Measurements from ENCODE around the gene FA2H. TPM values are rescaled to one million over a fixed set of nuclear protein-coding genes. Genes with fewer than 3 reads are reported as not detected.

The FA2H gene
- total RNA-seq, 2 donors from 2014 or later, result 0.73 to 1.7 TPM

GRCh38 chr16:74720579-74720978 lies 54.0 kb downstream of the FA2H start:
- Mint-ChIP-seq H3K27me3 (peaks cover 15% of the 10 kb centered on the region), H3K36me3 (ENCODE audit: low read depth) (peaks cover 3% of the 10 kb centered on the region), H3K27ac (no peak overlapping the region), H3K4me3 (no peak overlapping the region), H3K4me1 (peaks cover 4% of the 10 kb centered on the region)
- no peaks in the 10 kb centered on the region for H3K9me3 ChIP-seq (ENCODE audit: control insufficient read depth, low read length, poor library complexity, severe bottlenecking)
- DNase-seq, result no peak
- ATAC-seq, result no peak

- peaks cover 4% of the 10 kb centered on the region for H3K4me1 Mint-ChIP-seq
- H3K4me3 Mint-ChIP-seq, result no peak overlapping the region
- no peak for DNase-seq
- H3K27me3 Mint-ChIP-seq, result peaks cover 8% of the 10 kb centered on the region
- no peak overlapping the region for H3K27ac Mint-ChIP-seq
- H3K9me3 ChIP-seq (ENCODE audit: control insufficient read depth, low read length, poor library complexity, severe bottlenecking), result no peaks in the 10 kb centered on the region
- ATAC-seq, result no peak
- H3K36me3 Mint-ChIP-seq (ENCODE audit: low read depth), result peaks cover 3% of the 10 kb centered on the region
Measured at GRCh38 chr16:74718741-74719610, 55.6 kb downstream of the FA2H start.

GRCh38 chr16:74718140-74718539 lies 56.5 kb downstream of the FA2H start:
- Mint-ChIP-seq H3K27ac (no peak overlapping the region), H3K27me3 (peaks cover 2% of the 10 kb centered on the region), H3K36me3 (ENCODE audit: low read depth) (peaks cover under 1% of the 10 kb centered on the region), H3K4me1 (peaks cover 2% of the 10 kb centered on the region), H3K4me3 (no peak overlapping the region)
- DNase-seq, result no peak
- ATAC-seq, result no peak
- no peaks in the 10 kb centered on the region for H3K9me3 ChIP-seq (ENCODE audit: control insufficient read depth, low read length, poor library complexity, severe bottlenecking)

DNA sequence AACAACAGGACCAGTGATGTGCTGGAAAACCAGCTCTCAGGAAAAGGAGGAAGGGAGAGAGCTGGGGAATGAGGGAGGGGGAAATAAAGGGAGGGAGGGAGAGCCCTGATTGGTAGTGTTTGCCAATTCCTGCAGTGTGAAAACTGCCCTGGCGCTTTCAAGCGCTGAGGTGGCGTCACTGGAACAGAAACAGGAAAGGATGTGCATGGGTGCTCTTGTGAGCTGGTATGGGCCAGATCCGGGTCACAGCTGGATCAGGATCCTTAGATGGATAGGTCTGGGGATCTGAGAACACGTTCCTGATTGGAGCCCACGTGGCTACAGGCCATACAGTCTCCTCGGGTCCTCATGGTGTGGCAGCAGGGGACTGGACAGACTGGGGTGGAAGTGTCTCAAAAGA lies 57.3 kb downstream of the FA2H start:
- H3K9me3 ChIP-seq (ENCODE audit: control insufficient read depth, low read length, poor library complexity, severe bottlenecking), result no peaks in the 10 kb centered on the region
- H3K4me1 Mint-ChIP-seq, result peaks cover 2% of the 10 kb centered on the region
- H3K27ac Mint-ChIP-seq, result no peak overlapping the region
- no peak overlapping the region for H3K4me3 Mint-ChIP-seq
- DNase-seq, result no peak
- ATAC-seq, result no peak
- no peaks in the 10 kb centered on the region for H3K27me3 Mint-ChIP-seq
- H3K36me3 Mint-ChIP-seq (ENCODE audit: low read depth), result no peaks in the 10 kb centered on the region

DNA sequence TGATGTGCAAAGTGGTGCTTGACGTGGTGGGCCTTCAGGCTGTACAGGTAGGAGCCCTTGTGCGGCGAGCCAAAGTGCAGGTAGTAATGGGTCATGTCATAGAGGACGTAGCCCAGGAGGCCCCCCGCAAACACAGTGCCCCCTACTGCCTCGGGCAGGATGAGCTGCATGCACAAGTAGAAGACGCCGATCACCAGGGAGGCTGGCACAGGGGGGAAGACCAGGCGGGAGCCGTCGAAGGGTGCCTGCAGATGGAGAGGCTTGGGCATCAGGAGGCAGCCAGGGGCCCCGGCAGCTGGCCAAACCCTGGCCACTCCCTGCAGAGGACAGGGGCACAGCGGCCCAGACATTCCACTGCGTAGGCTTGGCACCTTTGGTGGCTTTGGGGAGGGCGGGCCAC lies 58.3 kb downstream of the FA2H start:
- no peaks in the 10 kb centered on the region for H3K36me3 Mint-ChIP-seq (ENCODE audit: low read depth)
- H3K9me3 ChIP-seq (ENCODE audit: control insufficient read depth, low read length, poor library complexity, severe bottlenecking), result no peaks in the 10 kb centered on the region
- H3K4me3 Mint-ChIP-seq, result no peak overlapping the region
- H3K4me1 Mint-ChIP-seq, result peaks cover 4% of the 10 kb centered on the region
- H3K27ac Mint-ChIP-seq, result no peak overlapping the region
- H3K27me3 Mint-ChIP-seq, result no peaks in the 10 kb centered on the region
- ATAC-seq (no peak), DNase-seq (no peak)

DNA sequence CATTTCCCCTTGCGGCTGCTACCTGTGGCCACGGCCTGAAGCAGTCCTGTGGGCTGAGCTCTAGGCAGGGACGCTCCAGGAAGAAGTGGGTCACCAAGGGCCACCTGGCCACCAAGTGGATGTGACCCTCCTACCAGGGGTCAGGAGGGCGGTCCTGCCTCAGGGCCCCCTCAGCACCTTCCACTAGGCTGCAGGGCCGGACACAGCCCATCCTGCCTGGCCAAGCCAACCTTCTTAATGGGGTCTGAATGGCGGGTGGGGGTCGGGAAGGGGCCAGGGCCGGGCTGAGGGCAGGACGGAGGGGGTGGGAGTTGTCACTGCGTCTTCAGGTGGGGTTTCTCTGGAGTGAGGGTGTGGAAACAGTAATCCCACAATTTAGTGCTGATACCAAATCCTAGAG lies 60.7 kb downstream of the FA2H start:
- DNase-seq, result no peak
- H3K36me3 Mint-ChIP-seq (ENCODE audit: low read depth), result no peaks in the 10 kb centered on the region
- ATAC-seq, result no peak
- H3K27ac Mint-ChIP-seq, result no peak overlapping the region
- H3K4me3 Mint-ChIP-seq, result no peak overlapping the region
- peaks cover 10% of the 10 kb centered on the region for H3K4me1 Mint-ChIP-seq
- H3K9me3 ChIP-seq (ENCODE audit: control insufficient read depth, low read length, poor library complexity, severe bottlenecking), result no peaks in the 10 kb centered on the region
- H3K27me3 Mint-ChIP-seq, result no peaks in the 10 kb centered on the region

DNA sequence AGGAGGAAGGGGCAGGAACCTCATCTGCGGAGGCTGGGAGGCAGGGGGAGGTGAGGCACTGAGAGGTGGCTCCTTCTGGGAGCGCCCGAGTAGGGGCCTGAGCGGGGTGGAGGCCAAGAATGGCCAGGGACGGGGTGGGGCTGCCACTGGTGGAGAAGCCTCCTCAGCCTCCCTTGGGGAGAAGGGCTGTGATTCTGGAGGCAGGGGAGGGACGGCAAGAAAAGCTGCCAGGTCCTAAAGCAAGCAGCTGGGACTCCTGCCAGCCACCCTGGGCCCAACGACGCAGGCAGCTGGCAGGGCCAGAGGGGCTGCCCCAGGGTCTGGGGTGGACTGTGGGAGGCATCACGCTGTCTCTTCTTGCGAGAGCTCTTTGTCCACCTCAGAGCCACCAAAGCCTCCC lies 61.3 kb downstream of the FA2H start:
- no peaks in the 10 kb centered on the region for H3K36me3 Mint-ChIP-seq (ENCODE audit: low read depth)
- no peaks in the 10 kb centered on the region for H3K27me3 Mint-ChIP-seq
- no peak overlapping the region for H3K27ac Mint-ChIP-seq
- no peak for DNase-seq
- H3K4me1 Mint-ChIP-seq, result peaks cover 10% of the 10 kb centered on the region
- ATAC-seq, result no peak
- no peak overlapping the region for H3K4me3 Mint-ChIP-seq
- no peaks in the 10 kb centered on the region for H3K9me3 ChIP-seq (ENCODE audit: control insufficient read depth, low read length, poor library complexity, severe bottlenecking)

GRCh38 chr16:74711938-74712337 lies 62.7 kb downstream of the FA2H start:
- ATAC-seq (no peak), DNase-seq (no peak)
- Mint-ChIP-seq H3K27me3 (no peaks in the 10 kb centered on the region), H3K36me3 (ENCODE audit: low read depth) (no peaks in the 10 kb centered on the region), H3K27ac (no peak overlapping the region), H3K4me3 (no peak overlapping the region), H3K4me1 (peaks cover 10% of the 10 kb centered on the region)
- H3K9me3 ChIP-seq (ENCODE audit: control insufficient read depth, low read length, poor library complexity, severe bottlenecking), result no peaks in the 10 kb centered on the region

DNA sequence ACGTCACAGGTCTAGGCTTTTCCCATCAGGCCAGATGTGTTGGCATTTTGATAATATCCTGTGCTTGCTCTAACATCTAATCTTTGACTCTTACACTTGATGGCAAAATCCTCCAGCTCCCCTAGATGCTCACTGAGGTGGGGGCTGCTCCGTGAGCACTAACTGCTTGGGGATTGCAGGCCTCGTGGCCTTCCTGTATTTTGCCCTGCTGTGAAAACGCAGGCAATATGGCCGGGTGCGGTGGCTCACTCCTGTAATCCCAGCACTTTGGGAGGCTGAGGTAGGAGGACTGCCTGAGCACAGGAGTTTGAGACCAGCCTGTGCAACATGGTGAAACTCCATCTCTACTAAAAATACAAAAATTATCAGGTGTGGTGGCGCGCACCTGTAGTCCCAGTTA lies 64.2 kb downstream of the FA2H start:
- Mint-ChIP-seq H3K4me3 (no peak overlapping the region), H3K36me3 (ENCODE audit: low read depth) (no peaks in the 10 kb centered on the region)
- ATAC-seq, result no peak

GRCh38 chr16:74709441-74709877 lies 65.2 kb downstream of the FA2H start:
- Mint-ChIP-seq H3K4me3 (no peak overlapping the region), H3K4me1 (peaks cover 15% of the 10 kb centered on the region), H3K27ac (peak overlapping the region; percentile 79), H3K27me3 (no peaks in the 10 kb centered on the region), H3K36me3 (ENCODE audit: low read depth) (no peaks in the 10 kb centered on the region)
- no peaks in the 10 kb centered on the region for H3K9me3 ChIP-seq (ENCODE audit: control insufficient read depth, low read length, poor library complexity, severe bottlenecking)
- DNase-seq (peak; percentile 68 to 80 (median 73)), ATAC-seq (peak; percentile 100)

More for the DNA sequence above, 64.2 kb downstream of the FA2H start:
- DNase-seq, result no peak
- Mint-ChIP-seq H3K4me1 (peaks cover 10% of the 10 kb centered on the region), H3K27me3 (no peaks in the 10 kb centered on the region), H3K27ac (no peak overlapping the region)
- H3K9me3 ChIP-seq (ENCODE audit: control insufficient read depth, low read length, poor library complexity, severe bottlenecking), result no peaks in the 10 kb centered on the region

- no peaks in the 10 kb centered on the region for H3K27me3 Mint-ChIP-seq
- peak; percentile 31 to 57 (median 55) for DNase-seq
- peak; percentile 82 for ATAC-seq
- peak within 1 kb of the TSS; percentile 100 for H3K27ac Mint-ChIP-seq
- no peaks in the 10 kb centered on the region for H3K9me3 ChIP-seq (ENCODE audit: control insufficient read depth, low read length, poor library complexity, severe bottlenecking)
- H3K4me3 Mint-ChIP-seq, result peak within 1 kb of the TSS; percentile 100
- peaks cover 52% of the 10 kb centered on the region for H3K4me1 Mint-ChIP-seq
- H3K36me3 Mint-ChIP-seq (ENCODE audit: low read depth), result peaks cover 4% of the 10 kb centered on the region
Measured at GRCh38 chr16:74700438-74701225, 74.0 kb downstream of the FA2H start, which contains the start of gene MLKL. MLKL (minus strand) TSS chr16:74700862; CDS start chr16:74695757, 5,105 bp downstream.

DNA sequence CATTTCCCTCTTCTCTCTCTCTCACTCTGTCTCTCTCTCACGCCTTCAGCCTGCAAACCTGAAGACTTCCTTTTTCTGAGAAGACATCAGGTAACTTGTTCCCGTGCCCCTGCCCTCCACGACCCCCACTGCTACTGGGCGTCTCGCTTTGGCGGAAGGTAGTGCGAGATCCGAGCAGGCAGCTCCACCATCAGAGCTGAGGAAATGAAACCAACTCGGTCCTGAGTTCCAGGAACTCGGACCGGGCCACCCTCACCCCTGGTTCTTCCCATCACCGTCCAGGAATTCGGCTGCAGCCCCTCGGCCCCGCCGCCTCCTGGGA lies 74.5 kb downstream of the FA2H start:
- Mint-ChIP-seq H3K27me3 (no peaks in the 10 kb centered on the region), H3K4me3 (peak overlapping the region; percentile 100), H3K36me3 (ENCODE audit: low read depth) (peaks cover 4% of the 10 kb centered on the region), H3K27ac (peak overlapping the region; percentile 100), H3K4me1 (peaks cover 55% of the 10 kb centered on the region)
- H3K9me3 ChIP-seq (ENCODE audit: control insufficient read depth, low read length, poor library complexity, severe bottlenecking), result no peaks in the 10 kb centered on the region
- DNase-seq (no peak), ATAC-seq (peak; percentile 35)

DNA sequence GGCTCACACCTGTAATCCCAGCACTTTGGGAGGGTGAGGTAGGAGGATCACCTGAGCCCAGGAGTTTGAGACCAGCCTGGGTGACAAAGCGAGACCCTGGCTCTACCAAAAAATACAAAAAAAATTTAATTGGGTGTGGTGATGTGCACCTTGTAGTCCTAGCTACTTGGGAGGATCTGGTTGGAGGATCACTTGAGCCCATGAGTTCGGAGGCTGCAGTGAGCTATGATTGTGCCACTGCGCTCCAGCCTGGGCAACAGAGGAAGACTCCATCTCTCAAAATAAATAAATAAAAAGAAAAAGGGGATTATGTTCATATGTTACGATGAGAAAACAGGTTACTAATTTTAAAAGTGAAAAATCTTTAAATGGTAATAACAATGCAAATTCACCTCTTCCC lies 75.0 kb downstream of the FA2H start:
- Mint-ChIP-seq H3K4me1 (peaks cover 52% of the 10 kb centered on the region), H3K36me3 (ENCODE audit: low read depth) (peaks cover 4% of the 10 kb centered on the region), H3K4me3 (peak overlapping the region; percentile 100), H3K27ac (peak overlapping the region; percentile 100), H3K27me3 (no peaks in the 10 kb centered on the region)
- DNase-seq (no peak), ATAC-seq (no peak)
- no peaks in the 10 kb centered on the region for H3K9me3 ChIP-seq (ENCODE audit: control insufficient read depth, low read length, poor library complexity, severe bottlenecking)

All from T-helper 17 cell (primary cell).